K562 (cell line): Measurements from ENCODE around the gene GALNT17. TPM values are rescaled to one million over a fixed set of nuclear protein-coding genes. Genes with fewer than 3 reads are reported as not detected.

Experiments used
- ATAC-seq: fragments of 200-7000 bp; cut with Tn5 transposase; 3 replicates; pipeline ENCODE4 v1.9.1; 2020; ENCODE audit warnings: moderate library complexity
- BruUV-seq: library from RNA; stranded (reverse); fragments of 400-500 nt; replicated peaks from 2 replicates; lab custom pipeline; 2021; lab: Mats Ljungman, UMichigan
- CTCF ChIA-PET: fragments of 300-600 bp; formaldehyde crosslinking; extraction: SDS; loops from one replicate; lab custom pipeline; 2021; ENCODE audit warnings: low intra/inter-chr PET ratio; lab: Yijun Ruan, JAX
- POLR2A ChIA-PET: fragments of 300-600, 350-650 bp; sonication (Branson Sonifier 250); formaldehyde crosslinking; extraction: SDS; loops from one replicate; lab custom pipeline; 2021; ENCODE audit warnings: antibody characterized with exemption, inconsistent platforms; lab: Yijun Ruan, JAX
- DNase-seq, 4 experiments: peaks; one replicate each; pipeline versions ENCODE4 v3.0.0 to v3.0.0-alpha.2; 2011 to 2018; ENCODE audit warnings: low spot score in 3 of 4, mixed read lengths in 3 of 4; ENCODE audit errors: extremely low read depth in 1 of 4
- FAIRE-seq: peaks from 2 replicates; lab custom pipeline; 2011; peaks lifted over from hg19 to GRCh38; lab: Jason Lieb, UNC
- H2AFZ ChIP-seq: 2 replicates; pipeline ENCODE4 v1.6.0; 2011; ENCODE audit warnings: low read depth, low read length, control low read depth, inconsistent platforms
- H3K27ac ChIP-seq: fragments of 200-600 bp; 3 replicates; pipeline ENCODE4 v1.8.0; 2011; ENCODE audit warnings: low read depth, mild to moderate bottlenecking, control low read depth, inconsistent platforms, low read length, moderate library complexity, mixed read lengths; ENCODE audit errors: extremely low read depth
- H3K27me3 ChIP-seq, 2 experiments: fragments of 300-600 bp in 1 of 2; 2 replicates in 1 of 2; 3 replicates in 1 of 2; pipeline versions ENCODE4 v1.6.0 to v1.8.0; 2011; ENCODE audit warnings: inconsistent platforms in 2 of 2, low read length in 2 of 2, mild to moderate bottlenecking in 1 of 2, mixed read lengths in 1 of 2, moderate library complexity in 1 of 2; ENCODE audit not compliant: control insufficient read depth in 2 of 2, insufficient read depth in 2 of 2
- H3K36me3 ChIP-seq: fragments of 300-600 bp; 3 replicates; pipeline ENCODE4 v1.8.0; 2011; ENCODE audit warnings: mild to moderate bottlenecking, low read length, inconsistent platforms; ENCODE audit not compliant: control insufficient read depth, insufficient read depth
- H3K4me1 ChIP-seq, 2 experiments: fragments of 200-600 bp in 1 of 2; replicated peaks in 1 of 2; 2 replicates in 1 of 2; 3 replicates in 1 of 2; pipeline versions ENCODE4 v1.5.1 to v1.8.0; 2011; ENCODE audit warnings: inconsistent platforms in 2 of 2, low read length in 2 of 2, mild to moderate bottlenecking in 1 of 2, mixed read lengths in 1 of 2, moderate library complexity in 1 of 2; ENCODE audit not compliant: control insufficient read depth in 2 of 2, insufficient read depth in 2 of 2
- H3K4me2 ChIP-seq: 2 replicates; pipeline ENCODE4 v1.6.1; 2011; ENCODE audit warnings: low read length, control low read depth, inconsistent platforms, mixed read lengths; ENCODE audit not compliant: insufficient read depth
- H3K4me3 ChIP-seq: fragments of 200-600 bp; sonication (generic), shearing (Covaris generic); 2 replicates; pipeline ENCODE4 v1.5.1; 2016; ENCODE audit warnings: control low read depth, inconsistent platforms
- H3K79me2 ChIP-seq: fragments of 200-600 bp; 3 replicates; pipeline ENCODE4 v1.8.0; 2011; ENCODE audit warnings: low read length, inconsistent platforms; ENCODE audit not compliant: control insufficient read depth, insufficient read depth
- H3K9ac ChIP-seq, 2 experiments: 2 replicates each; pipeline versions ENCODE4 v1.6.0 to v1.6.1; 2011; ENCODE audit warnings: low read depth in 2 of 2, low read length in 2 of 2, control low read depth in 1 of 2, inconsistent platforms in 1 of 2, mild to moderate bottlenecking in 1 of 2, mixed read lengths in 1 of 2; ENCODE audit not compliant: insufficient read depth in 1 of 2
- H3K9me1 ChIP-seq: one replicate; pipeline ENCODE4 v1.6.0; 2011; ENCODE audit warnings: inconsistent platforms, mild to moderate bottlenecking, low read length, moderate library complexity; ENCODE audit not compliant: control insufficient read depth, insufficient read depth
- H3K9me3 ChIP-seq: replicated peaks from 2 replicates; pipeline ENCODE4 v1.5.1; 2011; ENCODE audit warnings: low read depth, low read length, inconsistent platforms; ENCODE audit not compliant: control insufficient read depth, insufficient read depth
- H4K20me1 ChIP-seq: replicated peaks from 2 replicates; pipeline ENCODE4 v1.6.1; 2011; ENCODE audit warnings: low read length, inconsistent platforms, mixed read lengths; ENCODE audit not compliant: control insufficient read depth, insufficient read depth
- BRD9 ChIP-seq: fragments of 450-650 bp; IDR thresholded peaks from 2 replicates; pipeline ENCODE4 v1.6.1; 2018; ENCODE audit warnings: low read depth; ENCODE audit not compliant: partially characterized antibody
- CBFA2T3 ChIP-seq: fragments of 450-650 bp; IDR thresholded peaks from 2 replicates; pipeline ENCODE4 v1.6.1; 2017
- CHD4 ChIP-seq: fragments of 200-600 bp; sonication (generic); IDR thresholded peaks from 3 replicates; pipeline ENCODE4 v1.6.1; 2012; ENCODE audit warnings: low read depth, mild to moderate bottlenecking, mixed read lengths, low read length, inconsistent platforms; ENCODE audit not compliant: insufficient read depth, insufficient replicate concordance, poor library complexity, severe bottlenecking
- DIDO1 ChIP-seq: fragments of 450-650 bp; IDR thresholded peaks from 2 replicates; pipeline ENCODE4 v1.6.1; 2016; ENCODE audit warnings: low read depth, missing biosample characterization, missing genetic modification characterization
- HMG20A ChIP-seq: fragments of 450-650 bp; formaldehyde crosslinking; conservative IDR thresholded peaks from 2 replicates; pipeline ENCODE4 v1.4.0; 2020; ENCODE audit warnings: mild to moderate bottlenecking, mixed read lengths
- NFIX ChIP-seq: fragments of 250-450 bp; sonication (Bioruptor Pico); IDR thresholded peaks from 2 replicates; pipeline ENCODE4 v1.4.0; 2020; ENCODE audit warnings: low read depth, mild to moderate bottlenecking, moderate library complexity
- PHF21A ChIP-seq: fragments of 450-650 bp; IDR thresholded peaks from 2 replicates; pipeline ENCODE4 v1.6.1; 2017; ENCODE audit warnings: low read depth, borderline replicate concordance
- SUPT5H ChIP-seq: fragments of 450-650 bp; IDR thresholded peaks from 2 replicates; pipeline ENCODE4 v1.6.1; 2016
- TCF3 ChIP-seq: sonication (generic); formaldehyde crosslinking; IDR thresholded peaks from 2 replicates; pipeline ENCODE4 v1.4.0; 2020; ENCODE audit warnings: mild to moderate bottlenecking, missing genetic modification reagents
- XRCC4 ChIP-seq: IDR thresholded peaks from one replicate; pipeline ENCODE4 v1.6.1; 2011; ENCODE audit not compliant: insufficient read depth, insufficient read length; ENCODE audit errors: extremely low read depth
- ZBTB34 ChIP-seq: fragments of 250-450 bp; sonication (Bioruptor Pico); IDR thresholded peaks from 2 replicates; pipeline ENCODE4 v1.8.0; 2021; ENCODE audit warnings: mild to moderate bottlenecking, moderate library complexity
- ZNF668 ChIP-seq: fragments of 250-450 bp; sonication (Bioruptor Pico); IDR thresholded peaks from 2 replicates; pipeline ENCODE4 v1.8.0; 2022; ENCODE audit warnings: mild to moderate bottlenecking, inconsistent platforms
- ZNF695 ChIP-seq: fragments of 450-650 bp; formaldehyde crosslinking; IDR thresholded peaks from 2 replicates; pipeline ENCODE4 v1.4.0; 2020; ENCODE audit warnings: mild to moderate bottlenecking, moderate library complexity
- ZNF766 ChIP-seq: fragments of 200-800 bp; sonication (Bioruptor generic); conservative IDR thresholded peaks from 2 replicates; pipeline ENCODE4 v1.6.1; 2016; ENCODE audit warnings: missing genetic modification characterization, missing compliant biosample characterization
- WGBS: fragments of 100-300 bp; shearing (Covaris generic); methylation state at CpG from one replicate; pipeline ENCODE4 v1.1.6; 2016; ENCODE audit warnings: low coverage, mixed read lengths; ENCODE audit not compliant: insufficient coverage; ENCODE audit errors: missing lambda C conversion rate; 5-methylcytosine and 5-hydroxymethylcytosine counted together
- in situ Hi-C: fragments of 300-500 bp; cut with MboI; formaldehyde crosslinking; loops from 4 replicates; pipeline ENCODE4 v1.15.0; 2018; ENCODE audit warnings: inconsistent platforms, mixed read lengths
- intact Hi-C: fragments of 100-400 bp; cut with micrococcal nuclease; formaldehyde crosslinking; loops from 2 replicates; pipeline ENCODE4 v1.14.2; 2022
- polyA plus RNA-seq, 8 experiments: library from polyadenylated mRNA; depleted of rRNA in 4 of 8; stranded (reverse) in 5 of 8; unstranded in 3 of 8; fragments of >200 nt; fragmentation: Nextera tagmentation in 2 of 8; fragmentation: Illumina TruSeq in 1 of 8; extraction: Ambion mirVana in 2 of 8; extraction: Trizol in 1 of 8; gene quantifications; 2 replicates each; pipeline versions ENCODE4 v1.2.1 to v1.2.3, GENCODE V29; 2011 to 2014; ENCODE audit warnings: inconsistent platforms in 1 of 8, missing spikeins in 1 of 8
- total RNA-seq, 7 experiments: library from RNA; depleted of rRNA in 6 of 7; stranded (reverse); fragments of >200 nt in 6 of 7; fragmentation: Illumina TruSeq in 2 of 7; extraction: Trizol in 2 of 7; gene quantifications; 2 replicates each; pipeline versions ENCODE4 v1.2.1 to v1.2.3, GENCODE V29; 2011 to 2021; ENCODE audit warnings: low replicate concordance in 1 of 7
- TF ChIP-seq, protein P1 (sequence below): sonication (generic); formaldehyde crosslinking; IDR thresholded peaks from 2 replicates; pipeline ENCODE4 v1.8.0; 2022; ENCODE audit warnings: mild to moderate bottlenecking, low read depth, missing genetic modification reagents
- TF ChIP-seq, protein P2 (sequence below): fragments of 200-800 bp; sonication (Bioruptor generic); IDR thresholded peaks from 2 replicates; pipeline ENCODE4 v1.6.1; 2017; ENCODE audit warnings: missing genetic modification characterization, missing compliant biosample characterization

Gene GALNT17
- total and polyA plus RNA-seq, 9 of the 15 experiments (the other 6 are each of a cell fraction or from before 2014, with no cell fraction given), result not detected

DNA sequence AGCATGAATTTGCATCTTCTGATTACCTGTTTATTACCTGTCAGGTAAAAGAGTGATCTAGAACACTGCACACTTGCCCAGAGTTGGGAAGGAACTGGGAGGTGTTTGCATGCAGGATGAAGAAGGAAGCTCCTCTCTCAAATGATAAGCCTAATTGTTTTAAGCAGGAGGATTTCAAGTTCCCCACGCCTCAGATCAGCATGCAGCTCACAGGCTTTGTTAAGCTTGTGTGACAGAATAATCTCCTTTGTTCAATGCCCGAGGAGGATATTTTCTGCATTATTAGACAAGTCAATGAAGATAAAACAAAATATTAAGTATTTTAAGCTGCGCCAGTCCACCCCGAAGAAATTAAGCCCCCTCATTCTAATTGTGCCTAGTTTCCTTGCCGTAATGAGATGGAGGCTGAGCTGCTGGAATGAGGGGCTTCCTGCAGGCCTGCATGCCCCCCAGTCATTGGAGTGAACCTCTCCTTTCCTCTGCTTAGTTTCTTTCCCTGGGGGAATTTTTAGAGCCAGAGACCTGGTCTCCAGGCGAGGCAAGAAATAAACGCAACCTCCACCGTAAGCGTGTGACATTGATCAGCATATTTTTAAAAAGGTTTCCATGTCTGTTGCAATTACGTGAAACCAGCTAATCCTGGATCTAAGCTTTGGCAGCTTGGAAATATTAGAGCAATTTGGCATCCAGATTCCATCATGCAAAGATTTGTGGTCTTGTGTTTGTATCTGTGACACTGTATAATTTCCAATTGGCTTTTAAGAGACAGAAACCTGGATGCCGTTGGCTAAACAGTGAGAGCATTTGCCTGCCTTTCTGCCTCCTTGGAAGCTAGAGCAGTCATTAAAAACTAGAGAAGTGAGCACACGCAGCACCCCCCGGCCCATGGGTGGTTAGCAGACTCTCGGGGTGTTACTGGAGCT lies 376.0 kb downstream of the GALNT17 start:
- intact Hi-C loops, result no loop called here
- CTCF ChIA-PET, result no interaction called here
- ATAC-seq (no peak), DNase-seq (no peak), FAIRE-seq (no peak)
- H3K36me3 ChIP-seq, result no peaks in the 10 kb centered on the region
- H3K4me1 ChIP-seq, result no peaks in the 10 kb centered on the region
- TF ChIP-seq XRCC4 (no peak), CBFA2T3 (no peak), SUPT5H (no peak), PHF21A (no peak), BRD9 (no peak), HMG20A (CRISPR knock-in tag) (no peak), DIDO1 (tag) (no peak), ZNF668 (no peak), ZNF766 (no peak), ZBTB34 (no peak), ZNF695 (CRISPR knock-in tag) (no peak), TCF3 (no peak), NFIX (no peak), CHD4 (no peak)
- TF ChIP-seq, protein P1, sequence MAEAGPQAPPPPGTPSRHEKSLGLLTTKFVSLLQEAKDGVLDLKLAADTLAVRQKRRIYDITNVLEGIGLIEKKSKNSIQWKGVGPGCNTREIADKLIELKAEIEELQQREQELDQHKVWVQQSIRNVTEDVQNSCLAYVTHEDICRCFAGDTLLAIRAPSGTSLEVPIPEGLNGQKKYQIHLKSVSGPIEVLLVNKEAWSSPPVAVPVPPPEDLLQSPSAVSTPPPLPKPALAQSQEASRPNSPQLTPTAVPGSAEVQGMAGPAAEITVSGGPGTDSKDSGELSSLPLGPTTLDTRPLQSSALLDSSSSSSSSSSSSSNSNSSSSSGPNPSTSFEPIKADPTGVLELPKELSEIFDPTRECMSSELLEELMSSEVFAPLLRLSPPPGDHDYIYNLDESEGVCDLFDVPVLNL (CRISPR knock-in tag), result no peak
- TF ChIP-seq, protein P2, sequence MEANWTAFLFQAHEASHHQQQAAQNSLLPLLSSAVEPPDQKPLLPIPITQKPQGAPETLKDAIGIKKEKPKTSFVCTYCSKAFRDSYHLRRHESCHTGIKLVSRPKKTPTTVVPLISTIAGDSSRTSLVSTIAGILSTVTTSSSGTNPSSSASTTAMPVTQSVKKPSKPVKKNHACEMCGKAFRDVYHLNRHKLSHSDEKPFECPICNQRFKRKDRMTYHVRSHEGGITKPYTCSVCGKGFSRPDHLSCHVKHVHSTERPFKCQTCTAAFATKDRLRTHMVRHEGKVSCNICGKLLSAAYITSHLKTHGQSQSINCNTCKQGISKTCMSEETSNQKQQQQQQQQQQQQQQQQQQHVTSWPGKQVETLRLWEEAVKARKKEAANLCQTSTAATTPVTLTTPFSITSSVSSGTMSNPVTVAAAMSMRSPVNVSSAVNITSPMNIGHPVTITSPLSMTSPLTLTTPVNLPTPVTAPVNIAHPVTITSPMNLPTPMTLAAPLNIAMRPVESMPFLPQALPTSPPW (CRISPR knock-in tag), result no peak
- H4K20me1 ChIP-seq, result peaks cover 4% of the 10 kb centered on the region; the same call in 1 of the 2 replicates
- H2AFZ ChIP-seq, result no peak overlapping the region
- no peak overlapping the region for H3K9ac ChIP-seq
- no TSS peak for BruUV-seq
- H3K4me2 ChIP-seq, result no peak overlapping the region
- no peak overlapping the region for H3K4me3 ChIP-seq
- no peak overlapping the region for H3K27ac ChIP-seq
- in situ Hi-C loops, result no loop called here
- H3K9me1 ChIP-seq, result no peaks in the 10 kb centered on the region
- H3K27me3 ChIP-seq, result peaks cover 0 to 9% of the 10 kb centered on the region in 2 experiments; a peak in 2 of 5 replicates
- H3K9me3 ChIP-seq, result no peaks in the 10 kb centered on the region
- H3K79me2 ChIP-seq, result no peaks in the 10 kb centered on the region
- 2% methylated on average over 14 of the region's 14 CpGs for WGBS
- POLR2A ChIA-PET, result no interaction called here
